NOMO-1 treated with dmso at 0.1 percent for 144 hours (cell line): Measurements from ENCODE around the gene RFX8.

Experiments used
- DNase-seq: peaks from one replicate; lab custom pipeline; 2025; ENCODE audit not compliant: unreplicated experiment; lab: John Stamatoyannopoulos, UW

The RFX8 gene

DNA sequence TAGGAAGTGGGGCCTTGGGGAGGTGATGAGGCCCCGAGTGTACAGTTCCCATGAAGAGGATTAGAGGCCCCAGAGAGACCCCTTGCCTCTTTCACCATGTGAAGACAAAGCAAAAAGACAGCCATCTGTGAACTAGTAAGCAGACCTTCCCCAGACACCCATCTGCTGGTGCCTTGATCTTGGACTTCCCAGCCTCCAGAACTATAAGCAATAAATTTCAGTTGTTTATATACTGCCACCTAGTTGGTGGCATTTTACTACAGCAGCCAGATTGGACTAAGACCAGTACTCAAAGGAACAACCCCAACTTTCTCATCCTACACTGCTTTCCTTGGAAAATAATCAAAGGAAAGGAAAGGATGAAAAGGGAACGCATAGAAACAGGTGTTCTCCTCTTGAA lies 59.7 kb downstream of the RFX8 start:
- DNase-seq, result no peak

DNA sequence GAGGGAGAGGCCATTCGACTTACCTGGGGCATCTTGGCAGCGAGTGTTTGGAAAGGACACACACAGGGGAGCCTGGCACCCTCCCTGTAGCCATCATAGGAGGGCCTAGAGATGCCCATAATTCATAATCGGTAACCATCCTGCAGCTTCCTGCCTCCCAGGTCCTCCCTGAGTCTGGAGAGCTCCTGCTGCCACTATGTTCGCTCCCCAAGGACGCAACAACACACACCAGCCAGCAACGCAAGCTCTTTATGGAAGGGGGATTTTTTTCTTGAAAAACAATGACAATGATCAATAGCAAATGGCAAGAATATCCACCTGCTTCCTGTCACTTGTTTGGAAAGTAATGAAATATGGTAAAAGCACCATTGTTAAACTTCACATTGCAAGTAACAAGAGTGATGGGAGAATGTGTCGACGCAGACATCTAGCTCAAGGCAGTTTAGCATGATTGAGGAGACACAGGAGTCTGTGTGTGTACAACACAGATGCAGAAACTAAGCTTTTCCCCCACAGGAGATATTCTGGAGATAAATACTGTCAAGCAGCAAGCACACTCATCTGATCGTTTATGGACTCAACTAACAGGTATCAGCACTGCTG lies 62.7 kb downstream of the RFX8 start:
- no peak for DNase-seq

DNA sequence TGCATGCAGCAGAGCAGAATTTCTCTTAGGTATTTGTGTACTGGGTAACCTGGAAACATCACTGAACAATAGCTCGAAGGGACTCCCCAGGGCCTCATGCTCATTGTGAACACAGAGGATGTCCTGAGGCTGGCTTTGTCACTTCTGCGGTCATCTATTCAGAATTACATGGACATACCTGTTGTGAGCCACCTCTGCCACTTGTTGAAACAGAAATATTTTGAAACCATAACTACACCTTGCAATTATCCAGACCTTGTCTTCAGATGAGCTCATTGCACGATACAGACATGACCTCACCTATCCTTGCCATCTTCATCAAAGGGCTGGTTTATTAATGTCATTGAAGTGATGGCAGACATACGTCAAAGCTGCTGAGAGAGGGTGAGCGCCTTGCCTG lies 64.2 kb downstream of the RFX8 start:
- DNase-seq, result no peak

DNA sequence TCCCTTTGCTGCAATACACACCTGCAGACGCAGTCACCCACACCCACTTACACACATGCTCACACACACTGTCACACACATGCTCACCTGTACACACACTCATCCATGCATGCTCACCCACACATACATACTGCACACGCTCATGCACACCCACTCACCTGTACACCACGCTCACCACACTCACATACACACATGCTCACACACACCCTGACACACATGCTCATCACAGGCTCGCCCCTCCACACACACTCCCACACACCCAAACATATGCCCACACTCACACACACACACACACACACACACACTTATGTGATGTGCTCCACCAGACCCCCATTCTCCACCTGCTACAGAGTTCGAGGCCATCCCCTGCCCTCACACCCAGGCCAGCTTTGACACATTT lies 64.8 kb downstream of the RFX8 start:
- DNase-seq, result no peak

GRCh38 chr2:101409699-101410098 lies 65.2 kb downstream of the RFX8 start:
- no peak for DNase-seq

DNA sequence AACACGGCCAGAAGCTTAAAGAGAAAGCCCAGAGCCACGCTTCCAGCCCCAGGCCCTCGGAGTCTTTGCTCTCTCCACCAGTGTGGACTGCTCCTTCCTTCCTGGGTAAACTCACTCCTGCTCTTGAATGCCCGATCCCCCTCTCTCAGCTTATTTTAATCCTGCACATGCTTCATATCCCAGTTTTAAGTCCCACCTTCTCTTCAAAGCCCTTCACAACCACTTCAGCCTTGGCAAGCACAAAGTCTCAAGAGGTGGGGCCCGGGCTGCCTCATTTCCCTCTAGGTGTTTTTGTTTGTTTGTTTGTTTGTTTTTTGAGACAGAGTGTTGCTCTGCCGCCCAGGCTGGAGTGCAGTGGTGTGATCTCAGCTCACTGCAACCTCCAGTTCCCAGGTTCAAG lies 66.0 kb downstream of the RFX8 start:
- DNase-seq, result no peak

DNA sequence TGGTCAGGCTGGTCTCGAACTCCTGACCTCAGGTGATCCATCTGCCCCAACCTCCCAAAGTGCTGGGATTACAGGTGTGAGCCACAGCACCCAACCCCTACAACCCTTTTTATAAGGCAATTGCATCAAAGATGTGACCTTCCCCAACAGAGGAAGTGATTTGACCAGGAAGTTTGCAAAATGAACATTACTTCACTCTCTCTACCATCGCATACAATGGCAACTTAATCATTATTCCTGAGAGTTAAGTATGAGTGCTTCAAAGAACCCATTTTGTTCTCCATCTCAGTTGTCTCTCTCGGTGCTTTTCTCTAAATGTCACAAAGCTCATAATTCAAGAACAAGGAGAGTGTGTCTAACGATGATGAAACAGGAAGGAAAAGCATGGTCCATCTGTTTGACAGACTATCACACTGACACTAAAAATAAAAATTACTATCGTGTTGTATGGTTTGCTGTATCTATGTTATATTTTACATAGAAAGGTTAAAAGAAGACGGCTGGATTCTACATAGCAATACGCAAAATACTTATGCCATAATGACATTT lies 69.5 kb downstream of the RFX8 start:
- no peak for DNase-seq

DNA sequence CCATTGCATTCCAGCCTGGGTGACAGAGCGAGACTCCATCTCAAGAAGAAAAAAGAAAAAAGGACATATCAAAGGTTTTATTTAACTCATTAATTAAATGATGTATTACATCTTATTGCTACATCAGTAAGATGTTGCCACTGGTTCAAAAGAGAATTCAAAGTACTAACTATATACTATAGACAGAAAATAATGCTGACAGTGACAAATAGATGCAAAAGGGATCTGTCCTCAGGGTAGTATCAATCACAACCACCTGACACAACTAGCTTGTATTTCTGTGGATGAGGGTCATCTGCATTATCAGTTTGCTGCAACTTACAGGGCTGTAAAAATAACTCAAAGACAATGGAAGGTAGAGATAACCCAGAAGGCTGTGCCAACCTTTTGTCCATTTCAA lies 71.2 kb downstream of the RFX8 start:
- DNase-seq, result no peak

GRCh38 chr2:101402630-101403029 lies 72.3 kb downstream of the RFX8 start:
- no peak for DNase-seq

DNA sequence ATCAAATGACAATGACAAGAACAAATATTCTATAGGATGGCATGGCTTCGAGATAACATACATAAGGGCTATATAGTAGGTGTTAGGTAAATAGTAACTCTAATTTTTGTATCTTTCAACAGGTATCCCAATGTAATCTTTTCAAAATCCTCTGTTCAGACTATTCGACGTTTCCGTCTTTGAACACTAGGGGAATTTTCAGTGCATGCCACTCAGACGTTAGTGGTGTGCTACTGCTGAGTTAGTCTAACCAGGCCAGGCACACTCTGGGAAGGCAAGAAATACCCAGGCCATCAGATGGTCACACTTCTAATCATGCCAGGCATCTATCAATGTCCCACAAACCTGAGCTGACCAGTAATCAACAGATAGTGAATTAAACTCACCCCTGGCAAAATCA lies 73.0 kb downstream of the RFX8 start:
- no peak for DNase-seq

DNA sequence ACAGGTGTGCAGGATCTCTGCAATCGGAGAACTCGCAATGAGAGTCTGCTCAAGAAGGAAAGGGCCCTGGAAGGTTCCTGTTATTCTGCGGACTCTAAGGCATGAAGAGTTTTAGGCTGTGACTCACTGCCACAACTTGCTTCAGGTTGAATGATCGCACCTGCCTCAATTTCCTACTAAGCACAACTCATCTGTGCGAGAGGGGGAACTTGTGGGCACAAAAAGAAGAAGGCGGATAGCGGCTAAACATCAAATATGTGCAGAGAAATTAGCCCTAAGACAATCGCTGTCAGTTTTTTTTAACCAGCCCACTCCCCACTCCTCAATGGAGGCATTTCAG lies 73.6 kb downstream of the RFX8 start:
- DNase-seq, result no peak

- DNase-seq, result no peak
Measured at GRCh38 chr2:101400506-101401325, 74.2 kb downstream of the RFX8 start.

- DNase-seq, result no peak
Measured at GRCh38 chr2:101400048-101400447, 74.9 kb downstream of the RFX8 start.

GRCh38 chr2:101399021-101399799 lies 75.7 kb downstream of the RFX8 start:
- DNase-seq, result no peak

DNA sequence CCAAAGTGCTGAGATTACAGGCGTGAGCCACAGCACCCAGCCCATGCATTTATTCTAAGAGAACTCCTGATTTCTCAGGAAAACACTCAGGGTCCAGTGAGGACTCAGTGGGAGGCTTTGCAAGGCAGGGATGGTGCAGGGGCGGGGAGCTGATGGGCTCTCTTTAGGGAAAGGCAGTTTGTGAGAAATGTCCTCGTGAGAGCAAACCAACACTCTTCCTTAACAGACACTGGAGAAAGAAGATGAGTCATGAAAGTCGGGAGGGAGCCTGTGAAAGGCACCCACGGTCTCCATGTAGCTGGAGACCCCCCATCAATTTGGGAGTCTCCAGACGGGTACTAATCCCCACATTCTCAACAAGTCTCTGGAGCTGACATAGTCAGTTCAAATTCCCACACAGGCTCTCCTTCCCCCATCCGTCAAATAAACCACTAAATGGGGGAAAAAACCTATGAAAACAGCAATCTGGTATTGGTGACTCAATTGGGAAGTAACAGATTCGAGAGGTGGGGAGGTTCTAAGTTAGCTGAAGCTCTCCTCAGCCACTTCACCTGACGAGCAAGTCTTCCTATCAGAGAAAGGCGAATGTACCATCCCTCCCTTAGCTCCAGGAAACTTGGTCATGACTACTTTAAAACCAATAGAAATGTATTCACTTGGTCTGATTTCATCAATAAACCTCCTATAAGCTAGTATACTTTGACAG lies 76.6 kb downstream of the RFX8 start:
- no peak for DNase-seq

DNA sequence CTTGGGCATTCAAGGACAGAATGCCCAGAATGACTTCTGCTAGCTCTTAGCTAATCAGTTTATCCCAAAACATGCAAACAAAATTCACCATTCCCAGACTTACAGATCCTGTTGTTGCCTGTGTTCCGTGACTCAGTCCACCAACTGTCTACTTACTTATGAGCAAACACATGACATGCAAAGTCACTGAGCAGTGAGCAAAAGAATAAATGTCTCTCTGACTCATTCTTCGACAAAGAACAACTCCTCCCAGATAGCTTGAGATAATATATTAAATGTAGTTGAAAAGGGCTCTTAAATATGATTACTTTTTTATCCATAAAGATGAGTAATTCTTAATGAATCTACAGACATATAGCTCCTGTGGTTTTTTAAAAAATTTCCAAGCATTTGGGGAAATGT lies 78.6 kb downstream of the RFX8 start:
- DNase-seq, result no peak

- no peak for DNase-seq
Measured at GRCh38 chr2:101395545-101396315, 79.2 kb downstream of the RFX8 start.

GRCh38 chr2:101388232-101388631 lies 86.7 kb downstream of the RFX8 start:
- DNase-seq, result no peak

- DNase-seq, result peak; percentile 16
Measured at GRCh38 chr2:101387151-101387834, 87.6 kb downstream of the RFX8 start, which contains the start of gene CREG2. CREG2 (minus strand) TSS chr2:101387503; CDS start chr2:101387457, 46 bp downstream.
